SU-DHL-6 (cell line): ENCODE data around the gene CYYR1.

Experiments
- CTCF ChIP-seq: fragments of 200-600 bp; sonication (generic); IDR thresholded peaks from one replicate; pipeline ENCODE4 v1.5.1; 2017; ENCODE audit warnings: antibody characterized with exemption, mild to moderate bottlenecking, low read length, moderate library complexity; ENCODE audit not compliant: insufficient read depth, poor library complexity, severe bottlenecking
- EZH2phosphoT487 ChIP-seq: fragments of 200-600 bp; sonication (generic), shearing (Covaris generic); conservative IDR thresholded peaks from 2 replicates; pipeline ENCODE4 v1.6.1; 2018; ENCODE audit warnings: mild to moderate bottlenecking, antibody characterized with exemption, low read length, moderate library complexity, mixed read lengths

GRCh38 chr21:26453267-26453666, 119.8 kb downstream of the CYYR1 start:
- no peak for TF ChIP-seq CTCF
- TF ChIP-seq EZH2phosphoT487 = no peak
